Tibial nerve (tissue), 4 donors: ENCODE data around the gene PRR22. TPM values are rescaled to one million over a fixed set of nuclear protein-coding genes. Genes with fewer than 3 reads are reported as not detected.

ENCODE experiments used
- DNase-seq, 2 donors: peaks; one replicate each; pipeline ENCODE4 v3.0.0-alpha.2; 2019; ENCODE audit warnings: low spot score in 2 of 2
- H3K27ac ChIP-seq, 4 donors: fragments of 200-600 bp; sonication (generic) in 3 of 4; one replicate each; pipeline ENCODE4 v1.5.1; 2017 to 2019; ENCODE audit warnings: mild to moderate bottlenecking in 1 of 4
- H3K27me3 ChIP-seq, 2 donors: fragments of 200-600 bp; sonication (generic) in 1 of 2; one replicate each; pipeline versions ENCODE4 v1.5.1 to v1.6.0; 2017 to 2019
- H3K36me3 ChIP-seq, 3 donors: fragments of 200-600 bp; sonication (generic); one replicate each; pipeline ENCODE4 v1.5.1; 2018 to 2019
- H3K4me1 ChIP-seq, 4 donors: fragments of 200-600 bp; sonication (generic) in 3 of 4; one replicate each; pipeline ENCODE4 v1.5.1; 2017 to 2019
- H3K4me3 ChIP-seq, 4 donors: fragments of 200-600 bp; sonication (generic) in 3 of 4; one replicate each; pipeline ENCODE4 v1.5.1; 2017 to 2019; ENCODE audit warnings: mild to moderate bottlenecking in 1 of 4, moderate library complexity in 1 of 4
- H3K9me3 ChIP-seq, 4 donors: fragments of 200-600 bp; sonication (generic) in 3 of 4; one replicate each; pipeline ENCODE4 v1.5.1; 2017 to 2019
- EP300 ChIP-seq, 2 donors: sonication (generic); formaldehyde crosslinking; IDR thresholded peaks; one replicate each; pipeline ENCODE4 v1.6.1; 2017; ENCODE audit warnings: antibody characterized with exemption in 2 of 2, mild to moderate bottlenecking in 1 of 2
- POLR2A ChIP-seq, 2 donors: fragments of 450-650 bp; IDR thresholded peaks; one replicate each; pipeline ENCODE4 v1.6.1; 2017; ENCODE audit warnings: antibody characterized with exemption in 2 of 2, mild to moderate bottlenecking in 2 of 2, moderate library complexity in 2 of 2
- WGBS, 2 donors: methylation state at CpG; one replicate each; pipeline ENCODE4 v1.1.5; 2018; 5-methylcytosine and 5-hydroxymethylcytosine counted together
- total RNA-seq, 4 donors: library from RNA; depleted of rRNA; stranded (reverse); fragments of >200 nt; gene quantifications; one replicate each; pipeline ENCODE4 v1.1.0, GENCODE V29; 2016
- TF ChIP-seq, protein P1 (sequence below), 5 experiments: fragments of 200-600 bp in 3 of 5; fragments of 450-650 bp in 2 of 5; sonication (generic) in 3 of 5; IDR thresholded peaks; one replicate each; pipeline ENCODE4 v1.5.1; 2016 to 2019; ENCODE audit warnings: antibody characterized with exemption in 5 of 5, mild to moderate bottlenecking in 3 of 5, moderate library complexity in 2 of 5

Gene PRR22
- total RNA-seq, 4 donors from 2014 or later = 0.66 to 6.3 (median 2.3) TPM

DNA sequence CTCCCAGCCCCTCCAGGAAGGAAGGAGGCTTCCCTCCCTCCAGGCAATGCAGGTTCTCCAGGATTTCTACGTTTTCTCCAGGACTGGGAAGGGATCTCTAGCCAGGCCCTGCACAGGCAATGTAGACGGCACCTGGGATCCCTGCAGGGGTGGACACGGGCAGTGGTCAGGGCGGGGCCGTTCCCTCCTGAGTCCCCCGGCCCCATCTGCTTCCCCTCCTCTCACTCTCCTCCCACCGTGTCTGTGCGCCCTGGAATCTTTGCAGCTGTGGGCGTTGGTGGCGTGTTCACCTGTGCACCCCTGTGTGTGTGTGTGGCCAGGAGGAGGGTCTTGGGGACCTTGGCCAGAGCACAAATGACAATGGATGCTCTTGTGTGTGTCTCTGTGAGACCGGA, 30.3 kb upstream of the PRR22 start:
- Histone ChIP-seq H3K27me3 (peaks cover 0 to 46% of the 10 kb centered on the region in 2 donors), H3K27ac (no peak overlapping the region), H3K4me3 (no peak overlapping the region), H3K36me3 (no peaks in the 10 kb centered on the region), H3K4me1 (no peaks in the 10 kb centered on the region), H3K9me3 (no peaks in the 10 kb centered on the region)
- WGBS, 2 donors = 44 to 55% methylated on average over 11 of the region's 11 CpGs
- DNase-seq = no peak
- no peak for TF ChIP-seq EP300 (IDR thresholded peaks at IDR 0.05)
- no peak for TF ChIP-seq POLR2A (IDR thresholded peaks at IDR 0.05)
- TF ChIP-seq, protein P1, sequence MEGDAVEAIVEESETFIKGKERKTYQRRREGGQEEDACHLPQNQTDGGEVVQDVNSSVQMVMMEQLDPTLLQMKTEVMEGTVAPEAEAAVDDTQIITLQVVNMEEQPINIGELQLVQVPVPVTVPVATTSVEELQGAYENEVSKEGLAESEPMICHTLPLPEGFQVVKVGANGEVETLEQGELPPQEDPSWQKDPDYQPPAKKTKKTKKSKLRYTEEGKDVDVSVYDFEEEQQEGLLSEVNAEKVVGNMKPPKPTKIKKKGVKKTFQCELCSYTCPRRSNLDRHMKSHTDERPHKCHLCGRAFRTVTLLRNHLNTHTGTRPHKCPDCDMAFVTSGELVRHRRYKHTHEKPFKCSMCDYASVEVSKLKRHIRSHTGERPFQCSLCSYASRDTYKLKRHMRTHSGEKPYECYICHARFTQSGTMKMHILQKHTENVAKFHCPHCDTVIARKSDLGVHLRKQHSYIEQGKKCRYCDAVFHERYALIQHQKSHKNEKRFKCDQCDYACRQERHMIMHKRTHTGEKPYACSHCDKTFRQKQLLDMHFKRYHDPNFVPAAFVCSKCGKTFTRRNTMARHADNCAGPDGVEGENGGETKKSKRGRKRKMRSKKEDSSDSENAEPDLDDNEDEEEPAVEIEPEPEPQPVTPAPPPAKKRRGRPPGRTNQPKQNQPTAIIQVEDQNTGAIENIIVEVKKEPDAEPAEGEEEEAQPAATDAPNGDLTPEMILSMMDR (IDR thresholded peaks at IDR 0.05) = no peak

DNA sequence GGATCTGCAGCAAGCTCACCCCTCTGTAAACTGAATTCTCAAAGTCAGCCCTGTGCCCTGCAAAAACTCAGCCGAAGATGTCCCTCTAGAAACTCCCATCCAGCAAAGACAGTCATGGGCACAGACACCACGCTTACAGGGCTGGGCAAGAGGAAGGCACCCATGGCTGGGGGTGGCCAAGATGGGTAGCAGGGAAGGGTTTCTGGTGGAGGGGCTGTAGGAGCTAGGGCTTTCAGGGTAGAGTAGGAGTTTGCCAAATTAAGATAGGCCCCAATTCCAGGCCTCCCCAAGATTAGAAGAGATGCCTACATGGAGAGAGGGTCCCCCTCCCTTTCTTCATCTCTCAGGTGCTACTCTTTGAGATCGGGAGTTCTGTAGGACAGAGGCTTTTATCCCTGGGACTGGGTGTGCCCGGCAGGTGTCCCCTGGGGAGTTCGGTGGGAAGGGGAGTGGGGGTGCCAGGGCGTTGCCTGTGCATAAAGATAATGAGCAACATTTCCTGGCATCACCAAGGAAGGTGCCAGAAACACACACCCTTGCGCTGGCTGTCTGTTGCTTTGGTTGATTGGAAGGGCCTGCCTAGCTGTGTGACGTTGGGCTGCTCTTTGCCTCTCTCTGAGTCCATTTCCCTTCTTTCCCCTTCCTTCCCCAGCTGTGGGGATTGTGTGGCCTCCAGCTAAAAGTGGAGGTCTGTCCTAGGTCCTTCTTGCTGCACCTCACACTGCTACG, 29.7 kb upstream of the PRR22 start:
- H3K4me1 ChIP-seq = no peaks in the 10 kb centered on the region
- H3K27ac ChIP-seq = no peak overlapping the region
- DNase-seq = no peak
- H3K4me3 ChIP-seq = no peak overlapping the region
- WGBS, 2 donors = 74 to 76% methylated on average over 9 of the region's 9 CpGs
- H3K9me3 ChIP-seq = no peaks in the 10 kb centered on the region
- no peaks in the 10 kb centered on the region for H3K36me3 ChIP-seq
- peaks cover 0 to 41% of the 10 kb centered on the region in 2 donors for H3K27me3 ChIP-seq
- TF ChIP-seq EP300 (IDR thresholded peaks at IDR 0.05) (no peak), POLR2A (IDR thresholded peaks at IDR 0.05) (no peak)
- TF ChIP-seq, protein P1 (IDR thresholded peaks at IDR 0.05) = no peak

DNA sequence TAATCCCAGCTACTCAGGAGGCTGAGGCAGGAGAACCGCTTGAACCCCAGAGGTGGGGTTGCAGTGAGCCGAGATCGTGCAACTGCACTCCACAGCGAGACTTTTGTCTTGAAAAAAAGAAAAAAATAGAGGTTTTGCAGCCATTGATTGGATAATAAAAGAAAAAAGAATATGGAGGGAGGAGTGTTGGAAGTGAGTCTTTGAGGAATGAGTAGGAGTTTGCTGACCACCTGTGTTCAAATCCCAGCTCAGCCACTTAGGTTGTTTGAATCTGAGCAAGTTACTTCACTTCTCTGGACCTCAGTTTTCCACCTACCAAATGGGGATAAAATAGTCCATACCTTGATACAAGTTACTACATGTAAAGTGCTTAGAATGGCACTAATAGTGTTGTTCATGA, 26.6 kb upstream of the PRR22 start:
- WGBS, 2 donors = 80 to 88% methylated on average over 4 of the region's 4 CpGs
- Histone ChIP-seq H3K4me1 (no peaks in the 10 kb centered on the region), H3K4me3 (no peak overlapping the region), H3K27ac (no peak overlapping the region), H3K9me3 (no peaks in the 10 kb centered on the region), H3K36me3 (no peaks in the 10 kb centered on the region), H3K27me3 (peaks cover 0 to 28% of the 10 kb centered on the region in 2 donors)
- DNase-seq = no peak
- TF ChIP-seq EP300 (IDR thresholded peaks at IDR 0.05) = no peak
- no peak for TF ChIP-seq POLR2A (IDR thresholded peaks at IDR 0.05)
- TF ChIP-seq, protein P1 (IDR thresholded peaks at IDR 0.05) = no peak

DNA sequence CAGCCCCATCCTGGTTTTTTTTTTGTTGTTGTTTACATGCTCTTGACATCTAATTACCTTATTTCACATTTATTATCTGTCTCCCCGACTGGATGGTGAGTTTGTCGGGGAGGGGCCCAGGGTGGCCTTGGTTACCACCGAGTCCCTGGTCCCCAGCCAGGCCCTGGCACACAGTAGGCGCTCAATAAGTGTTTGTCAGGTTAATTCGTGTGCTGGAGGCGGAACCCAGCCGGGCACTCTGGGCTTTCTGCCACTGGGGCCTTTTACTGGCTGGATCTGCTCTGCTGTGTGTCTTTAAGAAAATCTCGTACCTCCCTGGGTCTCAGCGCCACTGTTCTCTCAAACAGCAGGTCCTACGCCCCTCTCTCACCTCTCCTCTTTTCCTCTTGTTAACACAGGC, 24.9 kb upstream of the PRR22 start:
- peaks cover 0 to 9% (median 0%) of the 10 kb centered on the region in 4 donors for H3K4me1 ChIP-seq
- 75 to 83% methylated on average over 10 of the region's 10 CpGs for WGBS, 2 donors
- H3K9me3 ChIP-seq = no peaks in the 10 kb centered on the region
- H3K36me3 ChIP-seq = no peaks in the 10 kb centered on the region
- peaks cover 2 to 29% of the 10 kb centered on the region in 2 donors for H3K27me3 ChIP-seq
- no peak overlapping the region for H3K27ac ChIP-seq
- no peak for DNase-seq
- H3K4me3 ChIP-seq = no peak overlapping the region
- TF ChIP-seq, protein P1 (IDR thresholded peaks at IDR 0.05) = no peak
- TF ChIP-seq POLR2A (IDR thresholded peaks at IDR 0.05) (no peak), EP300 (IDR thresholded peaks at IDR 0.05) (no peak)

DNA sequence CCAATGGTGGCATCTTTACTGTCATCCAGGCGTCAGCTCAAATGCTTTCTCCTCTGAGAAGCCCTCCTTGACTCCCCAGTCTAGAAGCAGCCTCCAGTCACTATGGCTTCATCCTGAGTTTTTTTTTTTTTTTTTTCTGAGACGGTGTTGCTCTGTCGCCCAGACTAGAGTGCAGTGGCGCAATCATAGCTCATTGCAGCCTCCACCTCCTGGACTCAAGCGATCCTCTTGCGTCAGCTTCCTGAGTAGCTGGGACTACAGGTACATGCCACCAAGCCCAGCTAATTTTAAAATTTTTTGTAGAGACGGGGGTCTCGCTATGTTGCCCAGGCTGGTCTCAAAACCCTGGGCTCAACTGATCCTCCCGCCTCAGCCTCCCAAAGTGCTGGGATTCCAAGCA, 24.5 kb upstream of the PRR22 start:
- 88 to 89% methylated on average over 9 of the region's 9 CpGs for WGBS, 2 donors
- no peak for DNase-seq
- no peaks in the 10 kb centered on the region for H3K36me3 ChIP-seq
- TF ChIP-seq POLR2A (IDR thresholded peaks at IDR 0.05) (no peak), EP300 (IDR thresholded peaks at IDR 0.05) (no peak)
- TF ChIP-seq, protein P1 (IDR thresholded peaks at IDR 0.05) = no peak
- no peaks in the 10 kb centered on the region for H3K9me3 ChIP-seq
- no peak overlapping the region for H3K27ac ChIP-seq
- H3K4me3 ChIP-seq = no peak overlapping the region
- H3K27me3 ChIP-seq = peaks cover 3 to 29% of the 10 kb centered on the region in 2 donors
- H3K4me1 ChIP-seq = peaks cover 0 to 13% (median 0%) of the 10 kb centered on the region in 4 donors
